SJSA1 (cell line): Measurements from ENCODE around the gene OSBPL5. TPM values are rescaled to one million over a fixed set of nuclear protein-coding genes. Genes with fewer than 3 reads are reported as not detected.

ENCODE experiments used
- DNase-seq, 2 experiments: peaks; one replicate each; pipeline ENCODE4 v3.0.0-alpha.2; 2015 to 2020; ENCODE audit warnings: low spot score in 2 of 2, low read depth in 1 of 2
- H3K27ac ChIP-seq: fragments of 250-450 bp; sonication (Bioruptor Pico); 2 replicates; pipeline ENCODE4 v1.5.1; 2020; ENCODE audit warnings: mild to moderate bottlenecking, moderate library complexity
- H3K27me3 ChIP-seq: fragments of 250-450 bp; sonication (Bioruptor Pico); replicated peaks from 2 replicates; pipeline ENCODE4 v1.5.1; 2020; ENCODE audit warnings: mild to moderate bottlenecking, moderate library complexity
- H3K36me3 ChIP-seq: fragments of 250-450 bp; sonication (Bioruptor Pico); 2 replicates; pipeline ENCODE4 v1.5.1; 2020; ENCODE audit warnings: mild to moderate bottlenecking
- H3K4me1 ChIP-seq: fragments of 250-450 bp; sonication (Bioruptor Pico); replicated peaks from 2 replicates; pipeline ENCODE4 v1.6.1; 2021; ENCODE audit warnings: mild to moderate bottlenecking
- H3K4me3 ChIP-seq: fragments of 250-450 bp; sonication (Bioruptor Pico); 2 replicates; pipeline ENCODE4 v1.5.1; 2020; ENCODE audit warnings: mild to moderate bottlenecking
- H3K9me3 ChIP-seq: fragments of 250-450 bp; sonication (Bioruptor Pico); replicated peaks from 2 replicates; pipeline ENCODE4 v1.5.1; 2020; ENCODE audit warnings: mild to moderate bottlenecking
- total RNA-seq: library from RNA; depleted of rRNA; stranded (reverse); fragments of >200 nt; shearing (Covaris generic); gene quantifications from 2 replicates; pipeline ENCODE4 v1.2.3, GENCODE V29; 2014

OSBPL5 gene
- total RNA-seq, 1 experiment from 2014 or later = 45.3 TPM

DNA sequence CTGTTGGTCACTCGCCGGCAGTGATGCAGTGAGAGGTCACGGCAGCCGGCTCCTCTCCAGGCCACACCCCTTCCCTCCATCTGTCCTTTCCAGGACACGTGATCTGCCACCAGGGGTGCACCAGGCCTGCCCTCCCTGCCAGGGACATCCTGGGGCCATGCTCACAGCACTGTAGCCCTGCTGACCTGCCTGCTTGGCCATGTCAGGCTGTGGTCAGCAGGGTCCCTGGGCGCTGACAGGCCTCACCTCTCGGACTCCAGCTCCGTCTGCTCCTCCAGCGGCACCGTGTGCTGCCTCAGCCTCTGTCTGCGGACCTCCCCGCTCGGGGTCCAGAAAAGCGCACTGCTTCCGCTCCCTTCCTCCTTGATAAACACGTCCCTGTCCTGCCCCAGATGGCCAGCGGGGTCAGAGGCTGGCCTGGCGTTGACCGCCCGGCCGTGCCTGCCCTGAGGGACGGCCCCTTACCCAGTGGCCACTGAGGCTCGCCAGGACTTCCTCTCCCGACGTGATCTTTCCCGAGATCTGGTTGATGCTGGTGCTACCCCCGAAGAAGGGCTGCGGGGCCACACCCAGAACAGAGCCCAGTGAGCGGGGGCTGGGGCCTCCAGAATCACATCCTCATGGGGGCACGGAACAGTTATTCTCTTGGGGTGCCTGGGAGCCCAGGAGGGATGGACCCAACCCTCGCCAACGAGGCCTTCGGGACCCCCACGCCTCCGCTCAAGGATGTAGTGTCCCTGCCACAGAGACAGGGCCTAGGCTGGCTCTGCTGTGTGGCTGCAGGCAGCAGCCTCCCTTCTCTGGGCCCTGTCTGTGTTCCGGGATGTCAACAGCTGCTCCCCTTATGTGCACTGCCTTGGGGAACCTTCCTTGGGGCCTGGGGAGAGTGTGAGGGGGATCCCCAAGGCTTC is 71.6 kb downstream of the OSBPL5 start:
- Histone ChIP-seq H3K36me3 (peaks cover 44% of the 10 kb centered on the region), H3K27ac (no peak overlapping the region), H3K4me3 (no peak overlapping the region), H3K27me3 (no peaks in the 10 kb centered on the region), H3K9me3 (no peaks in the 10 kb centered on the region), H3K4me1 (peaks cover 22% of the 10 kb centered on the region)
- peak in 1 of 2 experiments; percentile 47 for DNase-seq

GRCh38 chr11:3092603-3093141 is 72.4 kb downstream of the OSBPL5 start:
- Histone ChIP-seq H3K27me3 (no peaks in the 10 kb centered on the region), H3K27ac (no peak overlapping the region), H3K36me3 (peaks cover 44% of the 10 kb centered on the region), H3K9me3 (no peaks in the 10 kb centered on the region), H3K4me1 (peaks cover 28% of the 10 kb centered on the region), H3K4me3 (no peak overlapping the region)
- DNase-seq = peak in 1 of 2 experiments; percentile 47

GRCh38 chr11:3091846-3092602 is 73.1 kb downstream of the OSBPL5 start:
- Histone ChIP-seq H3K36me3 (peaks cover 44% of the 10 kb centered on the region), H3K4me1 (peaks cover 28% of the 10 kb centered on the region), H3K27ac (no peak overlapping the region), H3K27me3 (no peaks in the 10 kb centered on the region), H3K9me3 (no peaks in the 10 kb centered on the region), H3K4me3 (no peak overlapping the region)
- DNase-seq = peak; percentile 75 to 82

- Histone ChIP-seq H3K9me3 (no peaks in the 10 kb centered on the region), H3K36me3 (peaks cover 44% of the 10 kb centered on the region), H3K27me3 (no peaks in the 10 kb centered on the region), H3K4me1 (peaks cover 27% of the 10 kb centered on the region), H3K4me3 (no peak overlapping the region), H3K27ac (no peak overlapping the region)
- no peak for DNase-seq
These were observed 73.8 kb downstream of the OSBPL5 start for GRCh38 chr11:3091081-3091845.

DNA sequence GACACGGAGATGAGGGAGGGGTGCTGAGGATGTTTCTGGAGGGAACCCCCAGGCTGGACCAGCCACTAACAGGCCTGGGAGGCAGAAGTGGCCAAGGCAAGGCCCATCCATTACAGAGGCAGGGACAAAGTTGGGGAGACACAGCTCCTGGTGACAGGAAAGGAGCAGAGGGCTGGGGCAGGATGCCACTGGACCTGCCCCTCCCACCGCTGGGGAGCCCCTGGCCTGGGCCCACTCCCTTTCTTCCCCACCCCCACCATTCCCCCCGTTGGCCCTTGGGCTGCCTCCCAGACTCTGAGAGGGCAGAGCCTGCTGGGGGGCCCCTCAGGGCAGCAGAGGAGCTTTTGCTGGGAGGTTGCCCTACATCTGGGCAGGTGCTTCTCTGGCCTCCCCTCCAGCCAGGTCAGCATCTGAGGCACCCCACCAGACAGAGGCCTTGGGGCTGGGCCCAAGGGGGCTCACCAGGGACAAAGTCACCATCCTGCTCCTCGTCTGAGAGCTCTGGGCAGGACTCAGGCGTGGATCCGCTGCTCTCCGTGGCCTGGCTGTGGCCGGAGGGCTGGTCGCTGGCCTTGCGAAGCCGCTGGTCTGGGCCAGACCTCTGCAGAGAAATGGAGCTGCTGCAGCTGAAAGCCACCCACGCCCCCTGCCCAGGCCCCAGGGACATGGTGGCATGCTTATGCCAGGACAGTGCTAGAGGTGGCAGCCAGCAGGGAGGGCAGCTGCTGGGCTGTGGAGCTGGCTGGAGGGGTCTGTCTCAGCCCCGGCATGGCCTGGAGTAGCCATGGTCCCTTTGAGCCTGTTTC is 74.8 kb downstream of the OSBPL5 start:
- Histone ChIP-seq H3K4me3 (no peak overlapping the region), H3K4me1 (peaks cover 17% of the 10 kb centered on the region), H3K27ac (no peak overlapping the region), H3K27me3 (no peaks in the 10 kb centered on the region), H3K9me3 (no peaks in the 10 kb centered on the region), H3K36me3 (peaks cover 44% of the 10 kb centered on the region)
- DNase-seq = no peak

GRCh38 chr11:3089236-3090061 is 75.7 kb downstream of the OSBPL5 start:
- Histone ChIP-seq H3K27me3 (no peaks in the 10 kb centered on the region), H3K9me3 (no peaks in the 10 kb centered on the region), H3K36me3 (peaks cover 43% of the 10 kb centered on the region), H3K27ac (no peak overlapping the region), H3K4me3 (no peak overlapping the region), H3K4me1 (peaks cover 12% of the 10 kb centered on the region)
- DNase-seq = no peak

GRCh38 chr11:3088806-3089205 is 76.3 kb downstream of the OSBPL5 start:
- H3K27ac ChIP-seq = no peak overlapping the region
- DNase-seq = no peak
- H3K9me3 ChIP-seq = no peaks in the 10 kb centered on the region
- no peaks in the 10 kb centered on the region for H3K27me3 ChIP-seq
- no peak overlapping the region for H3K4me3 ChIP-seq
- peaks cover 37% of the 10 kb centered on the region for H3K36me3 ChIP-seq
- peaks cover 12% of the 10 kb centered on the region for H3K4me1 ChIP-seq

- peaks cover 12% of the 10 kb centered on the region for H3K4me1 ChIP-seq
- DNase-seq = no peak
- H3K4me3 ChIP-seq = no peak overlapping the region
- H3K9me3 ChIP-seq = no peaks in the 10 kb centered on the region
- no peaks in the 10 kb centered on the region for H3K27me3 ChIP-seq
- peaks cover 32% of the 10 kb centered on the region for H3K36me3 ChIP-seq
- no peak overlapping the region for H3K27ac ChIP-seq
These were observed 77.0 kb downstream of the OSBPL5 start for GRCh38 chr11:3087821-3088800.

DNA sequence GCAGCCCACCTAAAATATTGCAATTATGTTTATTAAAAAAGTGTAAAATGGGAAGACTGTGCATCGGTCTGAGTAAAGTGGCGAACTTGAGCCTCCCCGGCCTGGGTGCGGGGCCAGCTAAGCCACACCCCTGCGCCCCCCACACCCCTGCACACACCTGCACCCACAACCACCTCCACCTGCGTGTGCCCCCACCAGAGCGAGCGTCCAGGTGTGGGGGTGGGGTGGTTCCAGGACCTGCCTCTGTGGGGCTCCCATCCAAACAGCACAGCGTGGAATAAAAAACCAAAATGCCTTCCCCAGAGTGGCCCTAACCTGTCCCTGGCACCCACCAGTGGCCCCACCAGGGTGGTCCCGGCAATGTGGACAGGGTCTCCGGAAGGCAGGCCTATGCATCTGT is 77.7 kb downstream of the OSBPL5 start:
- Histone ChIP-seq H3K4me1 (peaks cover 12% of the 10 kb centered on the region), H3K4me3 (no peak overlapping the region), H3K36me3 (peaks cover 24% of the 10 kb centered on the region), H3K9me3 (no peaks in the 10 kb centered on the region), H3K27me3 (no peaks in the 10 kb centered on the region), H3K27ac (no peak overlapping the region)
- no peak for DNase-seq

- Histone ChIP-seq H3K27ac (no peak overlapping the region), H3K4me1 (peaks cover 9% of the 10 kb centered on the region), H3K9me3 (no peaks in the 10 kb centered on the region), H3K36me3 (peaks cover 24% of the 10 kb centered on the region), H3K27me3 (no peaks in the 10 kb centered on the region), H3K4me3 (no peak overlapping the region)
- no peak for DNase-seq
These were observed 78.4 kb downstream of the OSBPL5 start for GRCh38 chr11:3086671-3087150.

GRCh38 chr11:3086114-3086513 is 79.0 kb downstream of the OSBPL5 start:
- DNase-seq = no peak
- Histone ChIP-seq H3K4me3 (no peak overlapping the region), H3K27me3 (no peaks in the 10 kb centered on the region), H3K27ac (no peak overlapping the region), H3K4me1 (peaks cover 6% of the 10 kb centered on the region), H3K9me3 (no peaks in the 10 kb centered on the region), H3K36me3 (peaks cover 19% of the 10 kb centered on the region)
